ENCODE measurements around the gene ST8SIA2.

ST8SIA2 gene

GRCh38 chr15:92393071-92393979 is at the start of gene ST8SIA2:
TSS of gene ST8SIA2 (plus strand) at chr15:92393881. CDS start at chr15:92394065, 184 bp downstream.
- DNase-seq: no peak

- no peak for DNase-seq
Measured at GRCh38 chr15:92343924-92344643, 49.6 kb upstream of the ST8SIA2 start.

GRCh38 chr15:92346063-92346462 is 47.6 kb upstream of the ST8SIA2 start:
- no peak for DNase-seq

- DNase-seq: no peak
Measured at GRCh38 chr15:92355307-92355706, 38.4 kb upstream of the ST8SIA2 start.

GRCh38 chr15:92361321-92362000 is 32.2 kb upstream of the ST8SIA2 start:
- no peak for DNase-seq

- no peak for DNase-seq
Measured at GRCh38 chr15:92362001-92362350, 31.7 kb upstream of the ST8SIA2 start.

- DNase-seq: no peak
Measured at GRCh38 chr15:92365084-92365483, 28.6 kb upstream of the ST8SIA2 start.

GRCh38 chr15:92365906-92366305 is 27.8 kb upstream of the ST8SIA2 start:
- DNase-seq: no peak

- DNase-seq: no peak
Measured at GRCh38 chr15:92366381-92366780, 27.3 kb upstream of the ST8SIA2 start.

- DNase-seq: no peak
Measured at GRCh38 chr15:92375057-92375456, 18.6 kb upstream of the ST8SIA2 start.

- DNase-seq: no peak
Measured at GRCh38 chr15:92376109-92376508, 17.6 kb upstream of the ST8SIA2 start.

GRCh38 chr15:92377083-92377789 is 16.4 kb upstream of the ST8SIA2 start:
- DNase-seq: no peak

GRCh38 chr15:92383519-92384324 is 10.0 kb upstream of the ST8SIA2 start:
- DNase-seq: no peak

GRCh38 chr15:92384381-92384780 is 9.3 kb upstream of the ST8SIA2 start:
- no peak for DNase-seq

- DNase-seq: no peak
Measured at GRCh38 chr15:92385096-92385495, 8.6 kb upstream of the ST8SIA2 start.

- DNase-seq: no peak
Measured at GRCh38 chr15:92391640-92392039, 2.0 kb upstream of the ST8SIA2 start.

- DNase-seq: no peak
Measured at GRCh38 chr15:92392462-92392861, 1.2 kb upstream of the ST8SIA2 start.

- no peak for DNase-seq
Measured at GRCh38 chr15:92393980-92394308, 263 bp downstream of the ST8SIA2 start.

GRCh38 chr15:92394309-92395097 is 822 bp downstream of the ST8SIA2 start:
- DNase-seq: no peak

- DNase-seq: no peak
Measured at GRCh38 chr15:92395098-92395635, 1.5 kb downstream of the ST8SIA2 start.
